22Rv1 (cell line): ENCODE measurements around the gene MKRN2.

Experiments
- CTCF ChIP-seq: fragments of 450-650 bp; IDR thresholded peaks from 2 replicates; pipeline ENCODE4 v1.5.1; 2017; ENCODE audit warnings: mild to moderate bottlenecking
- ZFX ChIP-seq: fragments of 450-650 bp; IDR thresholded peaks from 2 replicates; pipeline ENCODE4 v1.6.1; 2017; ENCODE audit warnings: antibody characterized with exemption, borderline replicate concordance

GRCh38 chr3:12618426-12618825 lies 61.5 kb downstream of the MKRN2 start:
- no peak for TF ChIP-seq CTCF
- TF ChIP-seq ZFX, result no peak
